Ovary (tissue), 9 donors: Measurements from ENCODE around the gene NIPBL. TPM values are rescaled to one million over a fixed set of nuclear protein-coding genes. Genes with fewer than 3 reads are reported as not detected.

ENCODE experiments used
- DNase-seq, 5 donors: peaks; one replicate each; pipeline ENCODE4 v3.0.0-alpha.2; 2019 to 2020
- H3K27ac ChIP-seq, 2 donors: fragments of 200-600 bp; one replicate each; pipeline versions ENCODE4 v1.5.1 to v1.8.0; 2019 to 2022
- H3K27me3 ChIP-seq: fragments of 200-600 bp; one replicate; pipeline ENCODE4 v1.8.0; 2022
- H3K36me3 ChIP-seq: fragments of 200-600 bp; sonication (generic); one replicate; pipeline ENCODE4 v1.5.1; 2019
- H3K4me1 ChIP-seq: one replicate; pipeline ENCODE4 v1.8.1; 2013; ENCODE audit warnings: mild to moderate bottlenecking, moderate library complexity; ENCODE audit not compliant: insufficient read depth
- H3K4me3 ChIP-seq: fragments of 200-600 bp; sonication (generic); one replicate; pipeline ENCODE4 v1.5.1; 2017
- H3K9me3 ChIP-seq, 2 donors: fragments of 200-600 bp in 1 of 2; sonication (generic) in 1 of 2; one replicate each; pipeline versions ENCODE4 v1.5.1 to v1.8.1; 2013 to 2019; ENCODE audit warnings: mild to moderate bottlenecking in 1 of 2, moderate library complexity in 1 of 2
- EP300 ChIP-seq: sonication (generic); formaldehyde crosslinking; IDR thresholded peaks from one replicate; pipeline ENCODE4 v1.6.1; 2017; ENCODE audit warnings: antibody characterized with exemption
- POLR2A ChIP-seq: fragments of 450-650 bp; IDR thresholded peaks from one replicate; pipeline ENCODE4 v1.6.1; 2017; ENCODE audit warnings: antibody characterized with exemption, mild to moderate bottlenecking, moderate library complexity
- WGBS, 3 donors: extraction: QIAGEN DNeasy Blood & Tissue Kit in 1 of 3; methylation state at CpG; one replicate each; pipeline versions ENCODE4 v1.1.5 to v1.1.7; 2013 to 2017; 5-methylcytosine and 5-hydroxymethylcytosine counted together
- intact Hi-C, 4 donors: fragments of 100-400 bp; cut with DNase I; formaldehyde crosslinking; loops; one replicate each; pipeline versions ENCODE4 v1.11.0 to v1.15.1; 2022 to 2023
- polyA plus RNA-seq, 2 donors: library from polyadenylated mRNA; stranded (reverse); fragments of 200-250 nt in 1 of 2; fragments of 350-450 nt in 1 of 2; fragmentation: Illumina TruSeq in 1 of 2; extraction: RNeasy Lipid Tissue Mini Kit (QIAGEN cat#74804) in 1 of 2; gene quantifications; one replicate each; pipeline ENCODE4 v1.2.3, GENCODE V29; 2013 to 2014
- total RNA-seq, 7 donors: library from RNA; depleted of rRNA in 2 of 7; stranded (reverse); fragments of >200 nt in 2 of 7; fragmentation: NEBNext Ultra II Directional in 3 of 7; extraction: Animal tissue kit (Norgen Biotek cat#: 25700) in 3 of 7; gene quantifications; one replicate each; pipeline versions ENCODE4 v1.1.0 to v1.2.4, GENCODE V29; 2016 to 2023
- TF ChIP-seq, protein P1 (sequence below), 3 donors: fragments of 450-650 bp in 2 of 3; fragments of 200-600 bp in 1 of 3; IDR thresholded peaks; one replicate each; pipeline versions ENCODE4 v1.5.1 to v1.8.0; 2016 to 2022; ENCODE audit warnings: antibody characterized with exemption in 3 of 3, mild to moderate bottlenecking in 1 of 3
- donor health status: DM: no; HTN: no; CAD: no; lungs with moderate emphysema.
- donor health status: DM: no; HTN: no; CAD: no.
- donor health status: Bipolar disorder and iron deficiency.
- donor health status: DM: yes; HTN: yes; CAD: no.
- donor health status: DM: no; HTN: no; CAD: no.
- donor health status: DM: yes; HTN: yes; CAD: no.

Gene NIPBL
- total and polyA plus RNA-seq, 9 donors, result 20.8 to 73.1 (median 61.7) TPM

DNA sequence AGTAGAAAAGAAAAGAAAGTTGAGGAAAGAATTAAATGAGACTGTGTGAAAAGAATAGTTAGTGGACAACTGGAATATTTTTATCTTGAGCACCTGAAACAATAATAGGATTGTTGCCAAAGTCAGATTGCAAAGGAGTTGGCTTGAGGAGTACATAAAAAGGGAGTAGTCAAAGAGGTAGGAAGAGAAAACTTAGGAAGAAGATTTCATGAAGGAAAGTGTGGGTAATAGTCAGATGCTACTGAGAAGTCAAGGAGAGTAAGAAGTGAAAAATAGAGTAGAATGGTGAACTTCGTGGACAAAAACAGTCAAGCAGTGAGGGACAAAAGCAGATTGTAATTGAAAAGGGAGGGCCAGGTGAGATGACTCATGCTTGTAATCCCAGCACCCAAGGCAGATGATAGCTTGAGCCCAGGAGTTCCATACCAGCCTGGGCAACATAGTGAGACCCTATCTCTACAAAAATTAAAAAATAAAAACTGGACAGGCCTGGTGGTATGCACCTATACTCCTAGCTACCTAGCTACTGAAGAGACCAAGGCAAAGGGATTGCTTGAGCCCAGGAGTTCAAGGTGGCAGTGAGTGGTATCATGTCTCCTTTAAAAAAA is 178.9 kb downstream of the NIPBL start:
- Histone ChIP-seq H3K4me3 (no peak overlapping the region), H3K36me3 (no peaks in the 10 kb centered on the region), H3K27me3 (no peaks in the 10 kb centered on the region), H3K27ac (no peak overlapping the region), H3K9me3 (no peaks in the 10 kb centered on the region), H3K4me1 (no peaks in the 10 kb centered on the region)
- no peak for DNase-seq
- intact Hi-C loops, result no loop called here
- TF ChIP-seq EP300 (no peak), POLR2A (no peak)
- TF ChIP-seq, protein P1, sequence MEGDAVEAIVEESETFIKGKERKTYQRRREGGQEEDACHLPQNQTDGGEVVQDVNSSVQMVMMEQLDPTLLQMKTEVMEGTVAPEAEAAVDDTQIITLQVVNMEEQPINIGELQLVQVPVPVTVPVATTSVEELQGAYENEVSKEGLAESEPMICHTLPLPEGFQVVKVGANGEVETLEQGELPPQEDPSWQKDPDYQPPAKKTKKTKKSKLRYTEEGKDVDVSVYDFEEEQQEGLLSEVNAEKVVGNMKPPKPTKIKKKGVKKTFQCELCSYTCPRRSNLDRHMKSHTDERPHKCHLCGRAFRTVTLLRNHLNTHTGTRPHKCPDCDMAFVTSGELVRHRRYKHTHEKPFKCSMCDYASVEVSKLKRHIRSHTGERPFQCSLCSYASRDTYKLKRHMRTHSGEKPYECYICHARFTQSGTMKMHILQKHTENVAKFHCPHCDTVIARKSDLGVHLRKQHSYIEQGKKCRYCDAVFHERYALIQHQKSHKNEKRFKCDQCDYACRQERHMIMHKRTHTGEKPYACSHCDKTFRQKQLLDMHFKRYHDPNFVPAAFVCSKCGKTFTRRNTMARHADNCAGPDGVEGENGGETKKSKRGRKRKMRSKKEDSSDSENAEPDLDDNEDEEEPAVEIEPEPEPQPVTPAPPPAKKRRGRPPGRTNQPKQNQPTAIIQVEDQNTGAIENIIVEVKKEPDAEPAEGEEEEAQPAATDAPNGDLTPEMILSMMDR (IDR thresholded peaks at IDR 0.05), result no peak
- 91 to 100% (median 97%) methylated on average over 1 of the region's 1 CpG for WGBS, 3 donors

- Histone ChIP-seq H3K27me3 (no peaks in the 10 kb centered on the region), H3K9me3 (no peaks in the 10 kb centered on the region), H3K27ac (no peak overlapping the region), H3K4me3 (no peak overlapping the region), H3K4me1 (no peaks in the 10 kb centered on the region), H3K36me3 (no peaks in the 10 kb centered on the region)
- TF ChIP-seq, protein P1 (IDR thresholded peaks at IDR 0.05), result no peak
- no peak for TF ChIP-seq EP300
- TF ChIP-seq POLR2A, result no peak
- WGBS, 3 donors, result 75 to 82% (median 79%) methylated on average over 2 of the region's 2 CpGs
- no peak for DNase-seq
- intact Hi-C loops, result no loop called here
Observed at GRCh38 chr5:37056762-37057161, 180.2 kb downstream of the NIPBL start.

DNA sequence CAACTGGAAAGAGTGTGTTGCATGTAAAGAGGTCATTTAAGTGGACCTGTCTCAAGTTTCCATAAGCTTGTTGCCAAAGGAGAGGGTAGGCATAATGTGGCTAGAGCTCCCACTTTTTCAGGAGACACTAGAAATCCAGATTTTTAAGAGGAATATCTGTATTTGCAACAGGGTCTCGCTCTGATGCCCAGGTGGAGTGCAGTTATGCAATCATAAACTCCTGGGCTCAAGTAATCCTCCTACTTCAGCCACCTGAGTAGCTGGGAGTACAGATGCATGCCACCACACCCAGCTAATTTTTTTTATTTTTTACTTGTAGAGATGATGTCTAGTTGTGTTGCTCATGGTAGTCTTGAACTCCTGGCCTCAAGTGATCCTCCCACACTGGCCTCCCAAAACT is 183.5 kb downstream of the NIPBL start:
- no peak for DNase-seq
- no peaks in the 10 kb centered on the region for H3K36me3 ChIP-seq
- intact Hi-C loops, result no loop called here

GRCh38 chr5:37063739-37064138 is 187.2 kb downstream of the NIPBL start:
- 93 to 94% (median 93%) methylated on average over 7 of the region's 7 CpGs for WGBS, 3 donors
- H3K36me3 ChIP-seq, result no peaks in the 10 kb centered on the region
- intact Hi-C loops, result no loop called here

More for the DNA sequence above, 183.5 kb downstream of the NIPBL start:
- TF ChIP-seq, protein P1 (IDR thresholded peaks at IDR 0.05), result no peak
- TF ChIP-seq EP300 (no peak), POLR2A (no peak)
- WGBS, 3 donors, result 96 to 100% (median 97%) methylated on average over 1 of the region's 1 CpG
- H3K4me3 ChIP-seq, result no peak overlapping the region
- no peaks in the 10 kb centered on the region for H3K27me3 ChIP-seq
- no peaks in the 10 kb centered on the region for H3K4me1 ChIP-seq
- H3K27ac ChIP-seq, result no peak overlapping the region
- H3K9me3 ChIP-seq, result no peaks in the 10 kb centered on the region

More at GRCh38 chr5:37063739-37064138, 187.2 kb downstream of the NIPBL start:
- H3K4me1 ChIP-seq, result no peaks in the 10 kb centered on the region
- H3K27me3 ChIP-seq, result no peaks in the 10 kb centered on the region
- DNase-seq, result no peak
- TF ChIP-seq, protein P1 (IDR thresholded peaks at IDR 0.05), result no peak
- TF ChIP-seq POLR2A, result no peak
- TF ChIP-seq EP300, result no peak
- H3K9me3 ChIP-seq, result no peaks in the 10 kb centered on the region
- H3K27ac ChIP-seq, result no peak overlapping the region
- no peak overlapping the region for H3K4me3 ChIP-seq
